ENCODE data around the gene ITSN1. TPM values are rescaled to one million over a fixed set of nuclear protein-coding genes. Genes with fewer than 3 reads are reported as not detected.

ITSN1 gene
- total and polyA plus RNA-seq, 2 of the 13 experiments (the other 11 are each of a cell fraction or from before 2014, with no cell fraction given) = 26.1 to 33.8 TPM

- no peaks in the 10 kb centered on the region for H4K20me1 ChIP-seq (ENCODE audit: insufficient read depth, low read length)
- ChIA-PET CTCF (ENCODE audit: low intra/inter-chr PET ratio, low total read pairs) (no interaction called here), POLR2A (no interaction called here)
- H3K36me3 ChIP-seq (replicated peaks in 1 of 2; ENCODE audit: control insufficient read depth in 1 of 2, insufficient read depth in 2 of 2, low read length in 2 of 2) = no peaks in the 10 kb centered on the region
- H3K4me2 ChIP-seq (ENCODE audit: low read depth, low read length) = no peak overlapping the region
- intact Hi-C loops (cut with micrococcal nuclease; ENCODE audit: unreplicated experiment) = no loop called here
- H3K4me3 ChIP-seq (replicated peaks in 1 of 3; ENCODE audit: insufficient read depth in 1 of 3, low read depth in 2 of 3, low read length in 3 of 3) = no peak overlapping the region
- H3K27ac ChIP-seq (ENCODE audit: extremely low read length, insufficient read depth, low read length) = no peak overlapping the region
- no peaks in the 10 kb centered on the region for H3K9me3 ChIP-seq (ENCODE audit: low read length)
- no peaks in the 10 kb centered on the region for H3K79me2 ChIP-seq (ENCODE audit: insufficient read depth, low read length)
- WGBS (ENCODE audit: low lambda C conversion rate) = 85% methylated on average over 6 of the region's 6 CpGs
- in situ Hi-C loops (cut with HindIII; ENCODE audit: extremely low pct_ligation_motif_present, low pct_unique_long_range_greater_than_20kb) = no loop called here
- no peak for ATAC-seq
- FAIRE-seq = no peak
- H2AFZ ChIP-seq (ENCODE audit: low read length) = no peak overlapping the region
- DNase-seq (ENCODE audit: low spot score) = no peak
- peaks cover 56% of the 10 kb centered on the region for H3K4me1 ChIP-seq (ENCODE audit: insufficient read depth, low read length)
- H3K9ac ChIP-seq (ENCODE audit: insufficient read depth, low read depth, low read length) = no peak overlapping the region
- no peak for TF ChIP-seq ZNF18 (CRISPR knock-in tag; IDR thresholded peaks at IDR 0.05; ENCODE audit: insufficient replicate concordance)
- no peak for TF ChIP-seq ZNF414 (CRISPR knock-in tag; IDR thresholded peaks at IDR 0.05)
- no peak for TF ChIP-seq CCAR2 (optimal IDR thresholded peaks at IDR 0.05; ENCODE audit: low read depth, low read length)
- TF ChIP-seq ZNF281 (CRISPR knock-in tag; IDR thresholded peaks at IDR 0.05; ENCODE audit: borderline replicate concordance) = no peak
- TF ChIP-seq KLF11 (CRISPR knock-in tag; IDR thresholded peaks at IDR 0.05) = no peak
- H3K27me3 ChIP-seq (ENCODE audit: control insufficient read depth in 1 of 2, insufficient read depth in 2 of 2, low read length in 2 of 2) = no peaks in the 10 kb centered on the region
- no TSS peak for BruUV-seq (replicated peaks)
These were observed 200.9 kb downstream of the ITSN1 start for GRCh38 chr21:33843216-33843615.
